HEK293T (cell line): Measurements from ENCODE around the gene IBA57.

Experiments used
- CTCF ChIA-PET: fragments of 350-600 bp; formaldehyde crosslinking; extraction: SDS; loops from one replicate; lab custom pipeline; 2021; ENCODE audit warnings: antibody characterized with exemption, inconsistent platforms; lab: Yijun Ruan, JAX
- POLR2A ChIA-PET: fragments of 350-600 bp; formaldehyde crosslinking; extraction: SDS; loops from one replicate; lab custom pipeline; 2020; ENCODE audit warnings: antibody characterized with exemption, inconsistent platforms; lab: Yijun Ruan, JAX
- DNase-seq: peaks from one replicate; pipeline ENCODE4 v3.0.0; 2012; ENCODE audit warnings: mixed read lengths; ENCODE audit errors: extremely low spot score
- ARNT ChIP-seq: fragments of 450-650 bp; IDR thresholded peaks from 2 replicates; pipeline ENCODE4 v1.6.1; 2017; ENCODE audit warnings: mild to moderate bottlenecking
- BHLHE40 ChIP-seq: fragments of 450-650 bp; IDR thresholded peaks from 2 replicates; pipeline ENCODE4 v1.6.1; 2016; ENCODE audit warnings: mild to moderate bottlenecking, moderate library complexity, borderline replicate concordance
- CTBP1 ChIP-seq: fragments of 450-650 bp; IDR thresholded peaks from 2 replicates; pipeline ENCODE4 v1.6.1; 2016; ENCODE audit warnings: borderline replicate concordance
- ELF4 ChIP-seq: fragments of 450-650 bp; IDR thresholded peaks from 2 replicates; pipeline ENCODE4 v1.6.1; 2017; ENCODE audit warnings: antibody characterized with exemption
- FOXA1 ChIP-seq: fragments of 450-650 bp; IDR thresholded peaks from 2 replicates; pipeline ENCODE4 v1.6.1; 2016; ENCODE audit warnings: mild to moderate bottlenecking
- FOXK2 ChIP-seq: fragments of 450-650 bp; IDR thresholded peaks from 2 replicates; pipeline ENCODE4 v1.6.1; 2016; ENCODE audit warnings: mild to moderate bottlenecking
- FOXM1 ChIP-seq: fragments of 450-650 bp; IDR thresholded peaks from 2 replicates; pipeline ENCODE4 v1.6.1; 2017; ENCODE audit warnings: mild to moderate bottlenecking, borderline replicate concordance
- HDGF ChIP-seq: fragments of 450-650 bp; IDR thresholded peaks from 2 replicates; pipeline ENCODE4 v1.6.1; 2017; ENCODE audit warnings: antibody characterized with exemption, borderline replicate concordance
- L3MBTL2 ChIP-seq: fragments of 450-650 bp; conservative IDR thresholded peaks from 2 replicates; pipeline ENCODE4 v1.6.1; 2016; ENCODE audit warnings: mild to moderate bottlenecking
- LEF1 ChIP-seq: fragments of 450-650 bp; IDR thresholded peaks from 2 replicates; pipeline ENCODE4 v1.6.1; 2017; ENCODE audit warnings: mild to moderate bottlenecking, borderline replicate concordance
- NFRKB ChIP-seq: fragments of 450-650 bp; IDR thresholded peaks from 2 replicates; pipeline ENCODE4 v1.6.1; 2016; ENCODE audit warnings: mild to moderate bottlenecking, moderate library complexity
- PKNOX1 ChIP-seq: fragments of 450-650 bp; IDR thresholded peaks from 2 replicates; pipeline ENCODE4 v1.6.1; 2016
- SP1 ChIP-seq: fragments of 450-650 bp; IDR thresholded peaks from 2 replicates; pipeline ENCODE4 v1.6.1; 2017
- SUZ12 ChIP-seq: fragments of 450-650 bp; IDR thresholded peaks from 2 replicates; pipeline ENCODE4 v1.6.1; 2016; ENCODE audit warnings: mild to moderate bottlenecking
- TARDBP ChIP-seq: fragments of 450-650 bp; IDR thresholded peaks from 2 replicates; pipeline ENCODE4 v1.6.1; 2016
- ZNF384 ChIP-seq: fragments of 450-650 bp; IDR thresholded peaks from 2 replicates; pipeline ENCODE4 v1.6.1; 2016

The IBA57 gene

GRCh38 chr1:228175316-228176023 lies 9.9 kb downstream of the IBA57 start:
- no peak for DNase-seq
- TF ChIP-seq LEF1 (no peak), FOXM1 (no peak), CTBP1 (no peak), TARDBP (no peak), SUZ12 (no peak), NFRKB (no peak), ARNT (no peak), PKNOX1 (no peak), ZNF384 (no peak), FOXK2 (no peak), HDGF (no peak)
- ChIA-PET CTCF (no interaction called here), POLR2A (interaction anchor here (1.4 to 2.3 kb wide), 3 partner anchors 9 to 10 kb away, joined by 4 to 29 read pairs (median 7); partner anchors contain the start of gene IBA57)

GRCh38 chr1:228176024-228176395 lies 10.4 kb downstream of the IBA57 start:
- POLR2A ChIA-PET, result interaction anchor here (1.4 to 1.5 kb wide), 2 partner anchors 9 to 11 kb away, joined by 4 to 7 read pairs; no protein-coding TSS in a partner anchor
- CTCF ChIA-PET, result no interaction called here
- TF ChIP-seq ELF4 (no peak), CTBP1 (no peak), SP1 (no peak), BHLHE40 (no peak), ARNT (no peak), LEF1 (no peak), ZNF384 (no peak), FOXA1 (no peak), NFRKB (no peak)
- no peak for DNase-seq

GRCh38 chr1:228176461-228177182 lies 11.0 kb downstream of the IBA57 start:
- CTCF ChIA-PET, result no interaction called here
- POLR2A ChIA-PET, result interaction anchor here (1.4 to 1.5 kb wide), 2 partner anchors 10 to 11 kb away, joined by 4 to 7 read pairs; no protein-coding TSS in a partner anchor
- TF ChIP-seq NFRKB, result no peak
- TF ChIP-seq HDGF, result no peak
- TF ChIP-seq SUZ12, result no peak
- TF ChIP-seq PKNOX1, result no peak
- TF ChIP-seq ZNF384, result no peak
- no peak for TF ChIP-seq TARDBP
- no peak for TF ChIP-seq FOXM1
- no peak for TF ChIP-seq ARNT
- TF ChIP-seq LEF1, result no peak
- TF ChIP-seq SP1, result no peak
- no peak for DNase-seq

- no peak for DNase-seq
- CTCF ChIA-PET, result no interaction called here
- TF ChIP-seq ARNT (no peak), L3MBTL2 (no peak), ELF4 (no peak), PKNOX1 (no peak), CTBP1 (no peak), HDGF (no peak), ZNF384 (no peak), FOXK2 (no peak), TARDBP (no peak), LEF1 (no peak), SUZ12 (no peak), NFRKB (no peak), SP1 (no peak), FOXA1 (no peak), BHLHE40 (no peak), FOXM1 (no peak)
- POLR2A ChIA-PET, result interaction anchor here (1.4 to 1.5 kb wide), 2 partner anchors 10 to 12 kb away, joined by 4 to 7 read pairs; no protein-coding TSS in a partner anchor
Measured at GRCh38 chr1:228177183-228177475, 11.5 kb downstream of the IBA57 start.

DNA sequence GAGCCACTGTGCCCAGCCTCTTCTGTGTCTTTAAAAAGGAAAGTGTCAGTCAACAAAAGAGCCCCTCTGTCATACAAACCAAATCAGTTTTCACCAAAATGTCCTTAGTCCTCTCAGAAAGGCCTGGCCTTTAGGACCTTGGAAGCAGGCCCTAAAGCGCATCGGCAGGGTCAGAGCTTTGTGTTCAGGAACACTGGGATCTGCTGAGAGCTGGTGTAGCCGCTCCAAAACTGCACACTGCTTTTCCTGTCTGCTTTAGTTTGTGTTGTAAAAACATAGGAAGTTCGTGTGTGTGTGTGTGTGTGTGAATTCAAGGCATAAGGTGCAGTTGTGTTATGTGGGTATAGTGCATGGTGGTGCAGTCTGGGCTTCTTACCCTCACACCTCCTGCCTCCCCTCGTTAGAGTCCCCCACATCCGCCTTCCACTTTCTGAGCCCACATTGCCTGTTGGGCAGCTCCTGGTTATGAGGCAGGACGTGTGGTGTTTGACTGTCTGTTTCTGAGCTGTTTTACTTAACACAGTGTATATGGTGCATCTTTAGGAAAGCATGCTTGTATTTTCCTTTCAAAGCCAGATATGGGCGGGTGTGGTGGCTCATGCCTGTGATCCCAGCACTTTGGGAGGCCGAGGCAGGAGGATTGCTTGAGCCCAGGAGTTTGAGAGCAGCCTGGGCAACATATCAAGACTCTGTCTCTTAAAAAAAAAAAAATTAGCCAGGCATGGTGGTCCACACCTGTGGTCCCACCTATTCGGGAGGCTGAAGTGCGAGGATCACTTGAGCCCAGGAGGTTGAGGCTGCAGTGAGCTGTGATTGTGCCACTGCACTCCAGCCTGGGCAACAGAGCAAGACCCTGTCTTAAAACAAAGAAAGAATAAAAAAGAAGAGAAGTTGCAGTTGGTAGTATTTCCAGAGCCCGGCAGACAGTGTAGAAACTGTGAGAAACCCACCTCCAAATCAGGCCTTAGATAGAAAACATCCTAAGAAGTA lies 12.4 kb downstream of the IBA57 start:
- DNase-seq, result no peak
- TF ChIP-seq HDGF (no peak), TARDBP (no peak), L3MBTL2 (no peak), LEF1 (no peak), ARNT (no peak), NFRKB (no peak), PKNOX1 (no peak), SUZ12 (no peak), FOXM1 (no peak), FOXK2 (no peak)
- ChIA-PET POLR2A (no interaction called here), CTCF (no interaction called here)
